ENCODE results near the gene HRH1.

- TF ChIP-seq CTCF (IDR thresholded peaks at IDR 0.05) (no peak), POLR2A (IDR thresholded peaks at IDR 0.05) (no peak), POLR2AphosphoS5 (IDR thresholded peaks at IDR 0.05) (no peak)
These were observed 118.7 kb downstream of the HRH1 start for GRCh38 chr3:11272906-11273574.

All from prostate gland (tissue), 2 donors.